HTR-8/SVneo (cell line): ENCODE data around the gene UBE2Q1.
A peak's percentile ranks its signal among the peaks of the same experiment; 100 is the strongest.

Experiments
- DNase-seq: peaks from one replicate; pipeline ENCODE4 v3.0.0; 2011; ENCODE audit warnings: low spot score, mixed read lengths; ENCODE audit not compliant: insufficient read length
- FAIRE-seq: peaks from 2 replicates; lab custom pipeline; 2011; peaks lifted over from hg19 to GRCh38; lab: Jason Lieb, UNC

Gene UBE2Q1

DNA sequence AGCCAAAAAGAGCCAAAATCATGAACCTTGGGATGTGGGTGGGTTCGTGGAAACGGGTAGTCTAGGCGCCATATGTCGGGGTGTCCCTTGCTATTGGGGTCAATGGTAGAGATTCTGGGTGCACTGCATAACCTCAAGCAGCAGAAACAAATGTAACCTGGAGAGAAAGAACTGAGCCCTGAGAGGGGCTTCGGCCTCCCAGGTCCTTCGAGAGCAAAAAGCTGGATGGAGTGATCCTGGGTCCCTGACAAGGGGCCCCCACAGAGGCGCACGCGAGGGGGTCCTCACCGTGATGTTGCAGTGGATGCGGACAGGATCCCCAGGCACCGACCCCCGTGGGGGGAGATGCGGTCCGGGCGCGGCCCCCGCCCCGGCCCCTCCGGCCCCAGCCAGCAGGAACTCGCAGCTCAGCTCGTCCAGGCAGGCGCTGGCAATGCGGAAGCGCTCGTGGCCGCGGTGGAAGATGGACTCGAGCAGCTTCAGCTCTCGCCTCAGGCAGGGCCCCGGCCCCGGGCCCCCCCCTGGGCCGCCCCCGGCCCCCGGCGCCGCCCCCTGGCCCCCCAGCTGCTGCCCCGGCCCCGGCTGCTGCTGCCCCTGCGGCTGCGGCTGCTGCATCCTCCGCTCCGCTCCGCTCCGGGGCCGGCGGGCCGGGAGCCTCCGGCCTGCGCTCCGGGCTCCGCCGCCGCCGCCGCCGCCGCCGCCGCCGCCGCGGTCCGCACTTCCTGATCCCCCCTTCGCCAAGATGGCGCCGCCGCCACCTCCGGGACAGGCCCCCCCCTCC lies at the start of gene UBE2Q1:
UBE2Q1 (minus strand) TSS at position 724 of the 781 bp plus-strand sequence; CDS start at position 615, 109 bp downstream.
- no peak for FAIRE-seq
- no peak for DNase-seq

DNA sequence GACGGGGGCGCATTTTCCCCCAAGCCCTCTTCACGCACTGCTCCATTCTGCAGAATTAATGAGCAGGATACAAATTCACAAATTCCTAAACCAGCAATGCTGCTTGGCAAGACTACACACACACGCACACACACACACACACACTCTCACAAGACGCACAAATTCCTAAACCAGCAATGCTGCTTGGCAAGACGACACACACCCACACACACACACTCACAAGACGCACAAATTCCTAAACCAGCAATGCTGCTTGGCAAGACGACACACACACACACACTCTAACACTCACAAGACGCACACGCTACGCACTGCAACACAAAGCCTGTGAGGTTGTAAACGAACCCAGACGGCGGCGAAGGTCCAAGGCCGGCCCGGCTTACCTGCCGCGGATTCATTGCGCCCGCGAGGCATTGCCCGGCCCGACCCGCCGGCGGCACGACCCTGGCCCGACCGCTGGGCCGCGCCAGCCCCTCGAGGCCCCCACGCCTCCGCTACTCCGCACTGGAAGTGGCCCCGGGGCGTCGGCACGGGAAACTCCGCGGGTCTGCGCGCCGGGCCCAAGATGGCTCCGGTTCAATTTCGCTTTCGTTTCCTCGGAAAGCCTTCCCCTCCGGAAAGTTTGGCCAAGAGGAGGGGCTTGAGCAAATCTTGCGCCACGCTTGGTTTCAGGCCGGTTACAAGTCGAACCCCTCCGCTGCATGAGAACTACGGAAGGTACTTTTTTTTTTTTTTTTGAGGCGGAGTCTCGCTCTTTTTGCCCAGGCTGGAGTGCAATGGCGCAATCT lies 49.3 kb upstream of the UBE2Q1 start, which contains the start of gene ADAR:
ADAR (minus strand) TSS at position 578 of the 788 bp plus-strand sequence; CDS start at position 398, 180 bp downstream.
- peak; percentile 16 for FAIRE-seq

DNA sequence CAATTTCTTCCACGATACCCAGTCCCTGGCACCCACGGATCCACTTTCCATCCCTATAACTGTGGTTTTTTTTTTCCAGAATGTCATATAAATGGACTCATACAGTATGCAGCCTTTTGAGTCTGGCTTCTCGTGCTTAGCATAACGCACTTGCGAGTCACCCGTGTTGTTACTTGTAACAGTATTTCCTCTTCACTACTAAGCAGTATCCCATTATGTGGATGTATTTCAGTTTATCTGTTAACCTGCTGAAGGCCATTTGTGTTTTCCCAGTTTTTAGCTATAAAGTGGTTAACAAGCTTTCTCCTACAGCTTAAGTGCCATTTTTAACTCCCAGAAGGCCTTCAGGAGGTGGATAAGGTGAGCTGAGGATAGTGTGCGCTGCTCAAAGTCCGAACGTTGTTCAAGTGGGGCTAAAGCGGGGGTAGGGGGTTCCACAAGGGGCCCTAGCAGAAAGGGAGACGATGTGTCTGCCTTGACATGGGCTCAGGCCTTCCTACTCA lies 48.7 kb upstream of the UBE2Q1 start:
- no peak for FAIRE-seq

More for the DNA sequence above, 49.3 kb upstream of the UBE2Q1 start, which contains the start of gene ADAR:
- peak; percentile 81 for DNase-seq

DNA sequence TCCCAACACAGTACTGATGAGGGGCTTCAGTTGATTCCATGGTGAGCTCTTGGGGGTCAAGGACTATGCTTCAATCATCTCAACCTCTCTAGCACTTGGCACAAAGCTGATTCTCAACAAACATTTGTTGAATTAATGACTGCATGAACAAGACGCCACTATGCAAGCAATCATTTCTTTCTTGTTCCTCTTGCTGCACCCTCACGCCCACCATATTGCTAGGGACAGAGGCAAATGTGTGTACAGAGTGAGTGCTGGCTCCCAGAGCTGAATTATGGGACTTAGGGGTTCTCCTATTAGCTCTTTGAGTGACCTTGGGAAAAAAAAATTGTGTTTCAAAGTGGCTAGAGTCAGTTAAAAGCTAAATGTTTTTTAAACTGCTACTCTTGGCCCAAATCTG lies 47.1 kb upstream of the UBE2Q1 start:
- FAIRE-seq: no peak

More for the DNA sequence above, 48.7 kb upstream of the UBE2Q1 start:
- no peak for DNase-seq

DNA sequence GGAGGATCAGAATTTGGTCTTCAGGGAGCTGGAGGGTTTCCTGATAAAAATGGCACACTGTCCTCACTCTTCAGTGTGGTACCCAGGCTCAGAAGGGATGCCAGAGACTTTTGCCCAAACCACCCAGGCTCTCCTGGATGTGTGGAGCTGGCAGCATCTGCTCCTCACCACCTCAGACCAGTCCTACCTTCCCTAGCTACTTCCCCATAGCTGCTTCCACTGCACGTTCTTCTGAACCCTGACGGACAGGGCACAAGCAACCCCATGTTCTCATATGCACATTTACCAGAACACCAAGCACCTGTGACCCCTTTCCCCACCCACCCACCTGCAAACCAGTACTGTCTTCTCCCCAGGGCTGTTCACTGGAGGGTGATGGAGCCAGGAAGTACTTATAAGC lies 44.9 kb upstream of the UBE2Q1 start:
- FAIRE-seq (no peak), DNase-seq (no peak)

More for the DNA sequence above, 47.1 kb upstream of the UBE2Q1 start:
- no peak for DNase-seq

DNA sequence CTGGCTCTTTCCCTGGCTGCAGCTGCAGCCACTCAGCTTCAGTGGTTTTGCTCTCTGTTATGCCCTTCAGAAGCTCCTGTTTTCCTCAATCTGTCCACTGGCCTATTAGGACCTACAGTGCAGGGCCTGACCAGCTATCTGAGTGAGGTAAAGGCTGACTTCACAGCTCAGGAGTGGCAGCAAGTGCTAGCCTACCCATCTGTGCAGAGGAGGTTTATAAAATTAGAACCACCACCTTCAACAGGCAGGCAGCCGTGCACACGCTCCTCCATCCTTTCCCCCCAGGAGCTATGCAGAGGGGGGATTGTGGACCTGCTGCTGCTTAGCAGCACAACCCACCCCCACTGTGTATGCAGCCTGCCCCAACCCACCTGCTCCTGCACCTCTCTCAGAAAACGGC lies 41.2 kb upstream of the UBE2Q1 start:
- DNase-seq (no peak), FAIRE-seq (no peak)

DNA sequence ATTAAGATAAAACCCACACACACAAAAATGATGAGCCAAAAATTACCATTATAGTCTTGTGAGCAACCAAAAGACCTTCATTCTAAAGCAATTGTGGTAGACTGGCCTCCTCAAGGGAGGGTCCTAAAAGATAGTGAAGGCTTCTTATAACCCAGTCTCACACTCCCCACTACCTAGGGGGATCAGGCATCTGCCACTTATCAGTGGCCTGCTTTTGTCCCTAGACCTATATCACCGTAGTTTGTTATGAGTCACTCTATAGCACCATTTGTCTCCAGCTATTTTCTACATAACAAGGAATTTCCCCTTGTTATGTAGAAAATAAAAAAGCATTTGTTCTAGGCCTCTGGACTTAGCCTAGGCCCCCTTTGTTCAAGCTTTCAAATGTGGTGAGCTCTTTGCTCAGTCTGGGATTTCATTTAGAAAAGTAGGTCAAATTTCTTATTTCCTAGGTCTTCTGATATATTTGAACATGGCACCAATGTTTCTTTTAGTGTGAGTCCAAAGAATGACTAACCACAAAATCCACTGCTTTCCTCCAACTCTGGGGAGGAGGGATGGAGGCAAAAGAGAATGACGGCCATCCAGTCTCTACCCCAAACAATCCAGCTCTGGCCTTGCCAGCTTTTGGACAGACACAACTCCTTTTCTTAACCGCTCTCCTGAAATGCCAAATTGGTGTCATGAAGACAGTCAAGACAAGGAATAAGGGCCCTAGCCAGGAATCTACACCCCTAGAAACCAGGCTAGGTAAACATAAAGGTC lies 40.6 kb upstream of the UBE2Q1 start:
- DNase-seq (no peak), FAIRE-seq (no peak)

DNA sequence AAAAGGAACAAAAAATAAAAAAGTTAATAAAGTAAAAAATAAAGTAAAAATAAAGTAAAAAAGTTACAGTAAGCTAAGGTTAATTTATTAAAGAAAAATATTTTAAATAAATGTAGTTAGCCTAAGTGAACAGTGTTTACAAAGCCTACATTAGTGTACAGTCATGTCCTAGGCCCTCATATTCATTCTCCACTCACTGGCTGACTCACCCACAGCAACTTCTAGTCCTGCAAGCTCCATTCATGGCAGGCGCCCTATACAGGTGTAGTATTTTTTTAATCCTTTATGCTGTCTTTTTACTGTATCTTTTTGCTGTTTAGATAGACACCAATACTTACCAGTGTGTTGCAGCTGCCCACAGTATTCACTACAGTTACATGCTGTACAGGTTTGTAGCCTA lies 37.2 kb upstream of the UBE2Q1 start:
- DNase-seq: no peak
- FAIRE-seq: no peak

DNA sequence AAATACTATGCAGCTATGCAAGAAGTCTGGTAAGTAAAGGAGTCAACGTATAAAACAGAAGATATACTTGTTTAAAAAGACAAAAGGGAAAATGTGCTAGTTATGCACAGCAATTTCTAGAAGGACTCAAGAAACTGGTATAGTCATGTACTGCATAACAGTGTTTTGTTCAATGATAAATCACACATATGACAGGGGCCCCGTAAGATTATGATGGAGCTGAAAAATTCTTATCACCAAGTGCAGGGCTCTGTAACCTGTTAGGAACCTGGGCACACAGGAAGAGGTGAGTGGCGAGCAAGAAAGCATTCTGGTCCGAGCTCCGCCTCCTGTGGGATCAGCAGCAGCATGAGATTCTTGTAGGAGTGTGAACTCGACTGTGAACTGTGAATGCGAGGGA lies 36.3 kb upstream of the UBE2Q1 start:
- FAIRE-seq: no peak
- no peak for DNase-seq

DNA sequence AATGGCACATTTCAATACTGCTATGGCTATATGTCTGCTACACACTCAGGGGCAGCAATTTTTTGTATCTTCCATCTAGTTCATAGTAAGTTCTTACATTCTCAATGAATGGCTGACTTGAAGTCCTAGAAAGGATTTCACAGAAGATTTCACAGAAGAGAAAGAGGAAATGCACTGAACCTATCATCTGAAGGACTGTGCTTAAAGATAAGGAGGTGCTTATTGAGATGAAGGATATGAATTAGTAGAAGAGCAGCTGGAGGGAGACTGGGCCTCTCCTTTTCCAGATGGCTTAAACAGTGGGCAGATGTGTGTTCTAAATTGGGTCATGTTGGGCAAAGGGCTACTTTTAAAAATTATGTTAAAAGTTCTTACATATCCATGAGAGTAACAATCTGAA lies 34.9 kb upstream of the UBE2Q1 start:
- DNase-seq (no peak), FAIRE-seq (no peak)

DNA sequence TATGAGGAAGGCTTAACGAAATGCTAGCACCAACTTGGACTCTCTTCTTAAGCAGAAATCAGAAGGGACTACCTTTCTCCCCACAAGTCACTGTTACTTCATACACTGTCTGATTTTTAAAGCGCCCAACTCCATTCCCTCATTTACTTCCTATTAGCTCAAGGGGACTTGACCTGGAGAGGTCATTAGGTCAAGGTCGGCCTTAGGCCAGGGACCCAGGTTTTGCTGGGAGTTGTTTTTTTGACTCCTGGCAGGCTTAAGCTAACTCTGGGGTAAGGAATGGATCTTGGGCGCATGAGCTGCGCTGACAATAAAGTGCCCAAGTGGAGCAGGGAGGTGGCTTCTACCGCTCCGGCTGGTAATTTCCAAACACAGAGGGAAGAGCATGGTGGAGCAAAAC lies 32.7 kb upstream of the UBE2Q1 start:
- no peak for FAIRE-seq

DNA sequence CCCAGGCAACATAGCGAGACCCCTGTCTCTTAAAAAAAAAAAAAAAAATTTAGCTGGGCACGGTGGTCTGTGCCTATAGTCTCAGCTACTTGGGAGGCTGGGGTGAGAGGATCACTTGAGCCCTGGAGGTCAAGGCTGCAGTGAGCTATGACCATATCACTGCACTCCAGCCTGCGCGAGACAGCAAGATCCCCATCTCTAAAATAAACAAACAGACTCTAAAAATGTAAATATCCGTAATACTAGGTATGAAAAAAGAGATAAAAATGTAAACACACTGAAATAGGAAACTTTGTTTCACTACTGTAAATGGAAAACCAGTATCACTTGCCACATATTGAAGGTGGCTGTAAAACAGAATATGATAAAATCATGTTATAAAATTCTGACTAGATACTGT lies 32.3 kb upstream of the UBE2Q1 start:
- FAIRE-seq (no peak), DNase-seq (no peak)

More for the DNA sequence above, 32.7 kb upstream of the UBE2Q1 start:
- no peak for DNase-seq

DNA sequence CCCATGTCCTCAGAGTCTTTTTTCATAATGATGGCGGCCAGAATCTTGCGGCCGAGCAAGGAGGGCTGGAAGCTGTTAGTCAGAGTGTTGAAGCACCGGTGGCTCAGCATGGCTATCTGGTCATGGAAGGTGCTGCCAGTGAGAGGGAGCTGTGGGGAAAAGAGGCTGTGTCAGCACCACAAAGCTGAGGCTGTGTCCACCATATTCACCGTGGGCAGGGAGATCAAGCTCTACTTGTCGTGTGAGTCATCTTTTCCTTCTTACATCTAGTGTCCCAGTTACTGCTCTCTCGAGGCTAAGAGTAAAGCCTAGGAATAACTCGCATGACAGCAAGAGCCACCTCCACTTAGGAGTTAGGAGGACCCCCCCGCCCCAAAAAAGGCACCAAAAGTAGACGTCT lies 31.3 kb upstream of the UBE2Q1 start:
- FAIRE-seq: no peak
- DNase-seq: no peak

DNA sequence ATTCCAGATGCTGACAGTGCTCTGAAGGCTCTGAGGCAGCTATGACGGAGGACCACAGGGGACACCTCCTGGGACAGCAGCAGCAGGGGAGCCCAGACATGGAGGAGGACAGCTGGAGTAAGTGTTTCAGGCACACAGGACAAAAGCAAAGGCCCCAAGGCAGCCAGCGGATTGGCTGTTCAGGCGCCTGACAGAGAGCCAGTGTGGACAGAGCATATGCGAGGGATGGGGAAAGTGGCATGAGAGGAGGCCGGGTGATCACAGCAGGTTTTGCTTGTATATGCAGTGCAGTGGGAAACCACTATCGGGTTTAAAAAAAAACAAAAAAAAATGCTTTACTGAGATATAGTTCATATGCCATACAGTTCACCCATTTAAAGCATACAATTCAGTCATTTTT lies 28.2 kb upstream of the UBE2Q1 start:
- DNase-seq: no peak
- no peak for FAIRE-seq

DNA sequence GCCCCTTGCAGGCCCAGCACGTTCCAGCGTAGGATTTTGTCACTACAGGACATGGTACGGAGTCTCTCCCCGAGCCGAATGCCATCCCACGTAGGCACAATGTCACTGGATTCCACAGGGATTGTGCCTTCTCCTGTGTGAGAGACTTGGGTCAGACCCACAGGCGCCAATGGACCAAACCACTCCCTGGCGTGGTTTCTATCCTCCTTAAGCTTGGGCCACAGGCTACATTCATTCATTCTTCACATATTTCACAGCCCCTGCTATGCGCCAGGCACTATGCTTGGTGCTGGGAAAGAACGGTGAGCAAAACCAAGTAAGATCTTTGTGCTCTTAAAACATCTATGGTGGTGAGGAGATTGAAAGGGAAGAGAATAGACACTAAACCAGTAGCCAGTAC lies 27.8 kb upstream of the UBE2Q1 start:
- no peak for FAIRE-seq
- DNase-seq: no peak

DNA sequence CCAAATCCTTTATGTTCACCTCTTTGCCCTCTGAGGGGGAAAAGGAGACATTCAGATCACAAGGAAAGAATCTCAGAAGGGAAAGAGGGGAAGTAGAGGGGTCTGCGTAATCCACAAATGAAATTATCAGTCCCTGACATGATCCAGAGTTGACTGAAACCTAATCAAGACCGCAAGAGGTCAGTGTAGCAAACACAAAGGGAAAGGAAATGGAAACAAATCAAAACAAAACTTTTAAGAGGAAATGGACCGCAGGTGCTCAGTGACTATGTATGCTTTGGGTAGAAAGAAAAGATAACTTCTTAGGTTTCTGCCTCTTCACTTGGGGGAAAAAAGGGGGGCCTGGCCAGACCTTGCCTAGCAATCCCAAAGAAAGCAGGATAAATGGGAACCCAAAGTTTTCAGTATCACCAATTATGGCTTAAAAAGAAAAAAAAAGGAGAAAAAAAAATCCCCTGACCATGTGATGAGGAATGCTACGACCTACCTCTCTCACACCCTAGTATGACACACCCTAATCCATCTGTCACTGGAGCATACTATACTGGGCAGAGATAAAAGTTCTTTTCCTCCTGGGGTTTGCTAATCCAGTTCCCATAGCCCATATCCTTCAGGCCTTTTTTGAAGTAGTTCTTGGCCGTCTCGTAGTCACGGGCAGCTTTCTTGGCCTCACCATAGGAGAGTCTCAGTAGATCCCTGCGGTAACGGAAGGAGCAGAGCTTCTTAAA lies 26.0 kb upstream of the UBE2Q1 start:
- DNase-seq (no peak), FAIRE-seq (no peak)

DNA sequence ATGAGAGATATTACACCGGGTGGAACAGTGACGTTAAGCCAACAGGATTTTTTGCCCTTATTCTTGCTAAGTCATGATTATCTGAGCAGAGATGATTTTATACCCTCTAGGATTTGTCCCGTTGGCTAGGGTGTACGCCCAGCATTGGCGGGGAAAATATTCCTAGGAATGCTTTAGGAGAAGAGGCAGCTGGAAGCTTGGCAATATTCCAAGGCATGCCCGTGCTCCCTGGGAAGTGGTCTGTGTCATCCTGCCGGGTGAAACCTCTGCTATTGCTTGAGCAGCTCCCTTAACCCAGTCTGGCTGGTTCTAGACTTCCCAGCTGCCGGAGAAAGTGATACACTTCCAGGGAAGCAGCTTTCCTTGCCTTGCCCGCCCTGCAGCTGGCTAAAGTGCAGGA lies 25.3 kb upstream of the UBE2Q1 start:
- DNase-seq (no peak), FAIRE-seq (no peak)

DNA sequence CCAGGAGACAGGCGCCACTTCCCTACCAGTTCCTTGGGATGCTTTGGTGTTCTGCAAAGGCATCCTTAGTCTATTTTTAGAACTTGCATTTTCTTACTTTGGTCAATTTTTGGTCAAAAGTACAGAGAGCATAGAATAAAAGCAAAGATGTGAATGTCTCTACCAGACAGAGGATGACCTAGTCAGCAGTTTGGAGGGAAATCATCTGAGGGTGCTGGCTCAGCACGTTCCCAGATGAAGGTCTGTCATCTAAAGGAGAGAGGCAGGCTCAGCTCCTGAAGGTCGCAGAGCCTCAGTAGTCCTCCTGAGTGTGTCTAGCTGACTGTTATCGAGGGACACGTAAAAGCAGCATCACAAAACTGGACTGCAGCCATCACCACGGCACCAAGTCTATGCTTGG lies 24.4 kb upstream of the UBE2Q1 start:
- DNase-seq (no peak), FAIRE-seq (no peak)

DNA sequence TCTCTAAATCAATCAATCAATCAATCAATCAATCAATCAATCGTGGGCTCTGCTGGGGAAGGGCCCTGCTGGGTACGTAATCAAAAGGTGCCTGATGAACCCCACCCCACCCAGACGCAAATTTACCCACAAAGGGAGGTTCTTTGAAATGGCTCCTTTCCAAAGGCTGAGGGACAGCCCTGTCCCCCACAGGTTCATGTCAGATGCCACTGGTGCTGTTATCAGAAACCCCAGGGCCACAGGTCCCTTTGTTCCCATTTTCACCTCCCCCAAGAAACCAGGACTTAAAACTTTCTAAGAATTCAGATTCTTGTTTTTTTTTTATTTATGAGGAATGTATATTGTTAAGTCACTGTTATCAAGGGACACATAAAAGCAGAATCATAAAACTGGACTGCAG lies 23.3 kb upstream of the UBE2Q1 start:
- DNase-seq (no peak), FAIRE-seq (no peak)

DNA sequence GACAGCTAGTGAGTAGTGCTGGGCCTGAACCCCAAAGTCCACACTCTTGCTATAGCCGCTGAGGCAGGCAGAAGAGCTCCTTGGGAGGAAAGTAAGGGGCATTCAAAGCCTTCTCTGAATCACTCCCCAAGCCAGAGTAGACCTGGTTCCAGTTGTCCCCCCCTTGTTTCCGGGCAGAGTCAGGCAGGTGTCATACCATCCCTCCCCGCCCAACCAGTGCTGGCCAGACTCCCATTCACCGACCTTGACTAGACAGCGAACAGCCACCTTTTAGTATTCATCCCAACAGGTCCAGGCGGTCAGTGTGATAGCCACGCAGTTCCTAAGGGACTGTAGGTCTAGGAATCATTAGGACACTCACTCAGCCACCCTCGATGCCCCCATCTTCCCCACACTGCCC lies 20.9 kb upstream of the UBE2Q1 start:
- DNase-seq: no peak
- no peak for FAIRE-seq
